ENCODE data around the gene LMF2. TPM values are rescaled to one million over a fixed set of nuclear protein-coding genes. Genes with fewer than 3 reads are reported as not detected.
A peak's percentile ranks its signal among the peaks of the same experiment; 100 is the strongest.

LMF2 gene
- total RNA-seq, 4 donors from 2014 or later: 35.4 to 65.0 (median 46.2) TPM

DNA sequence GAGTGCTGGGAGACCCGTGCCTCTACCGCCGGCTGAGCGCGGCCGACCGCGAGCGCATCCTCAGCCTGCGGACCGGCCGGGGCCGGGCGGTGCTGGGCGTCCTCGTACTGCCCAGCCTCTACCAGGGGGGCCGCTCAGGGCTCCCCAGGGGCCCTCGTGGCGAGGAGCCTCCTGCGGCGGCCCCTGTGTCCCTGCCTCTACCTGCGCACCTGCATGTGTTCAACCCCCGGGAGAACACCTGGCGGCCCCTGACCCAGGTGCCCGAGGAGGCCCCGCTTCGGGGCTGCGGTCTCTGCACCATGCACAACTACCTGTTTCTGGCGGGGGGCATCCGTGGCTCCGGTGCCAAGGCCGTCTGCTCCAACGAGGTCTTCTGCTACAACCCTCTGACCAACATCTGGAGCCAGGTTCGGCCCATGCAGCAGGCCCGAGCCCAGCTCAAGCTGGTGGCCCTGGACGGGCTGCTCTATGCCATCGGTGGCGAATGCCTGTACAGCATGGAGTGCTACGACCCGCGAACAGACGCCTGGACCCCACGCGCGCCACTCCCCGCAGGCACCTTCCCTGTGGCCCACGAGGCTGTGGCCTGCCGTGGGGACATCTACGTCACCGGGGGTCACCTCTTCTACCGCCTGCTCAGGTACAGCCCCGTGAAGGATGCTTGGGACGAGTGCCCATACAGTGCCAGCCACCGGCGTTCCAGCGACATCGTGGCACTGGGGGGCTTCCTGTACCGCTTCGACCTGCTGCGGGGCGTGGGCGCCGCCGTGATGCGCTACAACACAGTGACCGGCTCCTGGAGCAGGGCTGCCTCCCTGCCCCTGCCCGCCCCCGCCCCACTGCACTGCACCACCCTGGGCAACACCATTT is 41.7 kb upstream of the LMF2 start:
- peak overlapping the region in 3 of 4 donors; percentile 18 to 50 (median 49) for H3K27ac ChIP-seq
- WGBS, 2 donors: 85% methylated on average over 23 of the region's 68 CpGs; no CpG with 5 or more reads in 1 of the 2 donors
- no peak for DNase-seq
- intact Hi-C loops (cut with DNase I): no loop called here
- H3K4me1 ChIP-seq: peaks cover 14 to 52% (median 20%) of the 10 kb centered on the region in 3 donors
- peak overlapping the region; percentile 5 to 59 (median 30) for H3K4me3 ChIP-seq
- TF ChIP-seq, protein P1, sequence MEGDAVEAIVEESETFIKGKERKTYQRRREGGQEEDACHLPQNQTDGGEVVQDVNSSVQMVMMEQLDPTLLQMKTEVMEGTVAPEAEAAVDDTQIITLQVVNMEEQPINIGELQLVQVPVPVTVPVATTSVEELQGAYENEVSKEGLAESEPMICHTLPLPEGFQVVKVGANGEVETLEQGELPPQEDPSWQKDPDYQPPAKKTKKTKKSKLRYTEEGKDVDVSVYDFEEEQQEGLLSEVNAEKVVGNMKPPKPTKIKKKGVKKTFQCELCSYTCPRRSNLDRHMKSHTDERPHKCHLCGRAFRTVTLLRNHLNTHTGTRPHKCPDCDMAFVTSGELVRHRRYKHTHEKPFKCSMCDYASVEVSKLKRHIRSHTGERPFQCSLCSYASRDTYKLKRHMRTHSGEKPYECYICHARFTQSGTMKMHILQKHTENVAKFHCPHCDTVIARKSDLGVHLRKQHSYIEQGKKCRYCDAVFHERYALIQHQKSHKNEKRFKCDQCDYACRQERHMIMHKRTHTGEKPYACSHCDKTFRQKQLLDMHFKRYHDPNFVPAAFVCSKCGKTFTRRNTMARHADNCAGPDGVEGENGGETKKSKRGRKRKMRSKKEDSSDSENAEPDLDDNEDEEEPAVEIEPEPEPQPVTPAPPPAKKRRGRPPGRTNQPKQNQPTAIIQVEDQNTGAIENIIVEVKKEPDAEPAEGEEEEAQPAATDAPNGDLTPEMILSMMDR (IDR thresholded peaks at IDR 0.05): no peak
- no peak for TF ChIP-seq POLR2A (IDR thresholded peaks at IDR 0.05)
- H3K27me3 ChIP-seq: peaks cover 0 to 69% (median 0%) of the 10 kb centered on the region in 4 donors
- H3K36me3 ChIP-seq: no peaks in the 10 kb centered on the region
- H3K9me3 ChIP-seq: no peaks in the 10 kb centered on the region

DNA sequence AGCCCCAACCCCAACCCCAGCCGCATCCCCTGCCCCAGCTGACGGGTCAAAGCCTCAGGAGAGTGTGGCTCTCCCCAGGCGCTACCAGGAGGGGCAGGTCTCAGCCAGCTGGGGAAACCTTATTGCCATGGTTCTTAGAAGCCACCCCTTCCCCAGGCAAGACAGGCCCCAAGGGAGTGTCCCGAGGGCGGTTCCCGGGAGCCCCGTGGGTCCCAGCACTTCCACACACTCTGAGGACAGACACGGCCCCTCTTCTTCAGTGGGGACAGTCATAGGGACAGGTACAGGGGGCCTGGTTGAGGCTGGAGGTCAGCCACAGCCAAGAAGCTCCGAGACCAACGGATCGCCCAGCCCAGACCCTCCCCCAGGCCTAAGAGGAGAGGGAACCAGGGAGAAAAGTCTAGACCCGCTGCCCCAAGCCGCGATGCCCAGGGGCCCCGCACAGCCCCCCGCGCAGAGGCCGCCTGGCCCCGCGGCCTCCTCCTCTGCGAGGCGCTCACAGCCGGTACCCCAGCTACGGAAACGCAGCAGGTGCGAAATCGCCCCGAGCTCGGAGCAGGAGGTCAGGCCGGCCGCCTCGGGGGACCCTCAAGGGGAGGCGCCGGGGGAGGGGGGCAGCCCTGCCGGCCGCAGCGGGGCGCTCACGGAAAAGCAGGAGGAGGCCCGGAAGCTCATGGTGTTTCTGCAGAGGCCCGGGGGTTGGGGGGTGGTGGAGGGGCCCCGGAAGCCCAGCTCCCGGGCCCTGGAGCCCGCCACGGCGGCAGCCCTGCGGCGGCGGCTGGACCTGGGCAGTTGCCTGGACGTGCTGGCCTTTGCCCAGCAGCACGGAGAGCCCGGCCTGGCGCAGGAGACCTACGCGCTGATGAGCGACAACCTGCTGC is 40.8 kb upstream of the LMF2 start:
- no peaks in the 10 kb centered on the region for H3K36me3 ChIP-seq
- peaks cover 0 to 69% (median 0%) of the 10 kb centered on the region in 4 donors for H3K27me3 ChIP-seq
- no peak for DNase-seq
- H3K4me1 ChIP-seq: peaks cover 18 to 60% (median 28%) of the 10 kb centered on the region in 3 donors
- 93% methylated on average over 6 of the region's 56 CpGs; no CpG with 5 or more reads in 1 of the 2 donors for WGBS, 2 donors
- TF ChIP-seq, protein P1 (IDR thresholded peaks at IDR 0.05): no peak
- TF ChIP-seq POLR2A (IDR thresholded peaks at IDR 0.05): peak in 1 of 4 donors; percentile 23
- no peaks in the 10 kb centered on the region for H3K9me3 ChIP-seq
- H3K27ac ChIP-seq: peak overlapping the region in 3 of 4 donors; percentile 18 to 50 (median 49)
- peak overlapping the region; percentile 5 to 59 (median 30) for H3K4me3 ChIP-seq
- intact Hi-C loops (cut with DNase I): no loop called here

DNA sequence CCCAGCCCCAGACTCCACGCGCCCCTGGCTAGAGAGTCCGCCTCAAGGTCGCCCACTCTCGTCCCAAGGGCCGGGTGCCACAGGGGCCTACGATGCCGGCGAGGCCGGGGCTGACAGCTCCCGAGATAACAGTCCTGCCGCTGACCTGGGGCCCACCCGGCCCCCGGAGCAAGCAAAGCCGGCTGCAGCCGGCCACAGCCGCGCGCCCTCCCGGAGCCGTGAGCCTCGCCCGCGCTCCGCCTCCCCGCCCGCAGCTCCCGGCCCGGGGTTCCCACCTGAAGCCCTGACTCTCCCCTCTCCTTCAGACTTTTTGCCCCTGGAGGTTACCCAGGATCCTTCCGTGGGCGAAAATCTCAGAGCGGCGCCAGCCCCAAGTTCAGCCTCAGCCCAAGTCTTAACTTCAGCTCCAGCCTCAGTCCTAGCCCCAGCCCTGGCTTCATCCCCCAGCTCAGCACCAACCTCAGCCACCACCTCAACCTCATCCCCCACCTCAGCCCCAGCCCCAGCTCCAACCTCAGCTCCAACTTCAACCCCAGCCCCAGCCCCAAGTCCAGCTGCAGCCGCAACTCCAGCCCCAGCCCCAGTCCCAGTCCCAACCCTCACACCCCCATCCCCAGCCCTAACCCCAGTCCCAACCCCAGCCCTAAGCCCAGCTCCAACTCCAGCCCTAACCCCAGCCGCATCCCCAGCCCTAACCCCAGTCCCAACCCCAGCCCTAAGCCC is 39.9 kb upstream of the LMF2 start:
- Histone ChIP-seq H3K27me3 (peaks cover 0 to 69% (median 0%) of the 10 kb centered on the region in 4 donors), H3K9me3 (no peaks in the 10 kb centered on the region), H3K36me3 (no peaks in the 10 kb centered on the region), H3K4me1 (peaks cover 18 to 68% (median 37%) of the 10 kb centered on the region in 3 donors), H3K27ac (no peak overlapping the region), H3K4me3 (no peak overlapping the region)
- TF ChIP-seq, protein P1 (IDR thresholded peaks at IDR 0.05): no peak
- no peak for TF ChIP-seq POLR2A (IDR thresholded peaks at IDR 0.05)
- 31 to 67% methylated on average over 5 to 12 of the region's 35 CpGs for WGBS, 2 donors
- DNase-seq: no peak
- intact Hi-C loops (cut with DNase I): no loop called here

DNA sequence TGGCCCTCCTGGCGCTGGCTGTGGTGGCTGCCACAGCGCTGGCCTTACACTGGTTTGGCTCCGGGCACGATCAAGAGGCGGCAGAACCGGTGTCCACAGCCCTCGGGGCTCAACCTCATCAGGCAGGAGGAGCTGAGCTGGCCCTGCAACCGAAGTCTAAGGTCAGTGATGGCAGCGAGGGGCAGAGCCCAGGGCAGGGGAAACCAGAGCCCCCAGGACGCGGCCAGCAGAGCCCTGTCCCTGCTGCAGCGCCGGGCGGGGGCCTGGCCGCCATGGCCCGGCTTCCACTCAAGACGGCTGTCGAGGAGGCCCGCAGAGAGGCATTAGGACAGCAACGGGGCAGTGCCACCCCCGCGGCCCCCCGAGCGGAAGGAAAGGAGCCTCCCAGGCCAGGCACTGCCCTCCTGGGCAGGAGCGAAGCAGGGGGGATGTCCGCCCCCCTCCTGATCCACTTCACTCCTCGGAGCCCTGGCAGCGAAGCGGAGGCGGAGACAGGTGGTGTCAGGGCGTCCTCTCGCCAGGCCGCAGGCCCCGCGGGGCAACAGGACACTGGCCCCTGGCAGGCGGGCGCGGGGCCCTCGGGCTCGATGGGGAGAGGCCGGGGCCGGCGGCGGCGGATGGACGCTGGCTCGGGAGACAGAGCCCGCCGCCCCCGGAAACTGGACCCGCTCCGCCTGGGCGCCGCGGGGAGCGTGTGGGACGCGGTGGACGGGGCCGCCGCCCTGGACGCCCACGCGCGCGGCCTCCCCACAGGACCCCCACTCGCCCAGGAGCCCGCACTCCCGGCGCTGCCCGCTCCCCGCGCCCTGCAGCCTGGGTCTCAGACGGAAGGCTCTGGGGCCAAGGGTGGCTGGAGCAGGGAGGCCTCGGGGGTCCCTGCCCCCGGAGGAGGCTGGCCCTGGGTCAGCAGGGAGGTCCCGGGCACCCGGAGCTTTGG is 39.1 kb upstream of the LMF2 start:
- Histone ChIP-seq H3K4me1 (peaks cover 18 to 76% (median 42%) of the 10 kb centered on the region in 3 donors), H3K9me3 (no peaks in the 10 kb centered on the region), H3K4me3 (no peak overlapping the region), H3K36me3 (no peaks in the 10 kb centered on the region), H3K27ac (no peak overlapping the region), H3K27me3 (peaks cover 0 to 67% (median 0%) of the 10 kb centered on the region in 4 donors)
- intact Hi-C loops (cut with DNase I): no loop called here
- TF ChIP-seq, protein P1 (IDR thresholded peaks at IDR 0.05): no peak
- TF ChIP-seq POLR2A (IDR thresholded peaks at IDR 0.05): no peak
- DNase-seq: no peak
- 61% methylated on average over 10 of the region's 78 CpGs; no CpG with 5 or more reads in 1 of the 2 donors for WGBS, 2 donors

Measured in esophagus squamous epithelium (tissue), 5 donors.